A549 (cell line): ENCODE results near the gene CADPS2. TPM values are rescaled to one million over a fixed set of nuclear protein-coding genes. Genes with fewer than 3 reads are reported as not detected.

ENCODE experiments used
- ATAC-seq, 2 experiments: fragments of 200-7000 bp in 1 of 2; fragments of >200 bp in 1 of 2; cut with Nextera tagmentation in 1 of 2; cut with Tn5 transposase in 1 of 2; 3 replicates each; pipeline versions ENCODE4 v1.8.0 to v1.9.1; 2018 to 2020; ENCODE audit warnings: mild to moderate bottlenecking in 1 of 2, moderate library complexity in 1 of 2
- CTCF ChIA-PET: fragments of 300-600 bp; sonication (Branson Sonifier 250); formaldehyde crosslinking; extraction: SDS; loops from one replicate; lab custom pipeline; 2021; ENCODE audit warnings: antibody characterized with exemption, inconsistent platforms; lab: Yijun Ruan, JAX
- POLR2A ChIA-PET: fragments of 350-600 bp; formaldehyde crosslinking; extraction: SDS; loops from one replicate; lab custom pipeline; 2021; ENCODE audit warnings: antibody characterized with exemption, inconsistent platforms; lab: Yijun Ruan, JAX
- DNase-seq, 2 experiments: peaks; one replicate each; pipeline versions ENCODE4 v3.0.0 to v3.0.0-alpha.2; 2011 to 2016; ENCODE audit warnings: low read depth in 1 of 2, low spot score in 1 of 2
- FAIRE-seq: peaks from 2 replicates; lab custom pipeline; 2011; peaks lifted over from hg19 to GRCh38; lab: Jason Lieb, UNC
- H3K27ac ChIP-seq, 2 experiments: fragments of >200 bp; sonication (Bioruptor Twin); formaldehyde crosslinking; 3 replicates each; pipeline ENCODE4 v1.5.1; 2016 to 2017
- H3K4me1 ChIP-seq: fragments of >200 bp; sonication (Bioruptor Twin); formaldehyde crosslinking; 3 replicates; pipeline ENCODE4 v1.6.1; 2016
- H3K4me2 ChIP-seq: fragments of >200 bp; sonication (Bioruptor Twin); formaldehyde crosslinking; 3 replicates; pipeline ENCODE4 v1.6.1; 2016
- H3K4me3 ChIP-seq: fragments of >200 bp; sonication (Bioruptor Twin); formaldehyde crosslinking; 3 replicates; pipeline ENCODE4 v1.5.1; 2016
- H3K9me3 ChIP-seq: fragments of >200 bp; sonication (Bioruptor Twin); formaldehyde crosslinking; 3 replicates; pipeline ENCODE4 v1.6.1; 2016
- CHD2 ChIP-seq: fragments of 150-350 bp; IDR thresholded peaks from 2 replicates; pipeline ENCODE4 v1.6.1; 2014; ENCODE audit warnings: low read length; ENCODE audit not compliant: partially characterized antibody
- CHD4 ChIP-seq: fragments of 200-600 bp; sonication (generic); IDR thresholded peaks from 2 replicates; pipeline ENCODE4 v1.6.1; 2016; ENCODE audit warnings: antibody characterized with exemption, mild to moderate bottlenecking, borderline replicate concordance
- EHMT2 ChIP-seq: fragments of 200-600 bp; sonication (generic); IDR thresholded peaks from 2 replicates; pipeline ENCODE4 v1.6.1; 2016; ENCODE audit warnings: antibody characterized with exemption, low read depth, mild to moderate bottlenecking, moderate library complexity
- ELK1 ChIP-seq: fragments of 150-350 bp; IDR thresholded peaks from 2 replicates; pipeline ENCODE4 v1.6.1; 2014; ENCODE audit warnings: low read depth, mild to moderate bottlenecking, low read length
- FOSL2 ChIP-seq, 2 experiments: fragments of 450-650 bp in 1 of 2; fragments of >200 bp in 1 of 2; sonication (Bioruptor Twin) in 1 of 2; formaldehyde crosslinking; IDR thresholded peaks; 2 replicates each; pipeline versions ENCODE4 v1.5.0 to v1.6.1; 2016 to 2020; ENCODE audit warnings: mild to moderate bottlenecking in 1 of 2, moderate library complexity in 1 of 2
- HDAC2 ChIP-seq: fragments of 200-600 bp; sonication (generic); IDR thresholded peaks from 2 replicates; pipeline ENCODE4 v1.6.1; 2016
- JUN ChIP-seq, 2 experiments: fragments of >200 bp; sonication (Bioruptor Twin); formaldehyde crosslinking; IDR thresholded peaks; 2 replicates in 1 of 2; 3 replicates in 1 of 2; pipeline ENCODE4 v1.6.1; 2016 to 2017
- KDM1A ChIP-seq: fragments of 200-600 bp; sonication (generic); IDR thresholded peaks from 2 replicates; pipeline ENCODE4 v1.6.1; 2016; ENCODE audit warnings: low read depth, mild to moderate bottlenecking
- MYC ChIP-seq: IDR thresholded peaks from 2 replicates; pipeline ENCODE4 v1.6.1; 2012; ENCODE audit warnings: mild to moderate bottlenecking, inconsistent platforms, low read length, improper control_type of control experiment, borderline replicate concordance
- NFE2L2 ChIP-seq: fragments of 150-350 bp; conservative IDR thresholded peaks from 2 replicates; pipeline ENCODE4 v1.6.1; 2014; ENCODE audit warnings: low read length
- PHF8 ChIP-seq: fragments of 200-600 bp; sonication (generic); IDR thresholded peaks from 2 replicates; pipeline ENCODE4 v1.6.1; 2016; ENCODE audit warnings: low read depth, mild to moderate bottlenecking, antibody characterized with exemption, moderate library complexity, borderline replicate concordance
- POLR2AphosphoS2 ChIP-seq: conservative IDR thresholded peaks from 2 replicates; pipeline ENCODE4 v1.6.1; 2012; ENCODE audit warnings: low read length, improper control_type of control experiment, inconsistent platforms
- RARB ChIP-seq: fragments of 250-450 bp; sonication (Bioruptor Pico); IDR thresholded peaks from 2 replicates; pipeline ENCODE4 v1.8.0; 2021; ENCODE audit warnings: mild to moderate bottlenecking, moderate library complexity
- REST ChIP-seq: fragments of 200-600 bp; sonication (generic); IDR thresholded peaks from 2 replicates; pipeline ENCODE4 v1.6.1; 2016; ENCODE audit warnings: antibody characterized with exemption, mild to moderate bottlenecking, moderate library complexity
- RFX5 ChIP-seq: fragments of 450-650 bp; IDR thresholded peaks from 2 replicates; pipeline ENCODE4 v1.7.1; 2014; ENCODE audit warnings: antibody characterized with exemption, mild to moderate bottlenecking, moderate library complexity
- SREBF2 ChIP-seq: fragments of 450-650 bp; IDR thresholded peaks from 2 replicates; pipeline ENCODE4 v1.6.1; 2014; ENCODE audit warnings: mild to moderate bottlenecking, moderate library complexity
- TFCP2L1 ChIP-seq: fragments of 250-450 bp; sonication (Bioruptor Pico); IDR thresholded peaks from 2 replicates; pipeline ENCODE4 v1.5.0; 2021; ENCODE audit warnings: mild to moderate bottlenecking
- USF2 ChIP-seq: fragments of 450-650 bp; IDR thresholded peaks from 2 replicates; pipeline ENCODE4 v1.6.1; 2014; ENCODE audit warnings: antibody characterized with exemption
- ZC3H11A ChIP-seq: fragments of 450-650 bp; IDR thresholded peaks from 2 replicates; pipeline ENCODE4 v1.6.1; 2014; ENCODE audit warnings: antibody characterized with exemption, mild to moderate bottlenecking
- ZFP36 ChIP-seq: fragments of 450-650 bp; IDR thresholded peaks from 2 replicates; pipeline ENCODE4 v1.6.1; 2014; ENCODE audit warnings: borderline replicate concordance; ENCODE audit not compliant: partially characterized antibody
- ZNF302 ChIP-seq: fragments of 250-450 bp; sonication (Bioruptor Pico); IDR thresholded peaks from 2 replicates; pipeline ENCODE4 v1.9.0; 2021; ENCODE audit warnings: inconsistent platforms, mild to moderate bottlenecking, moderate library complexity
- WGBS: methylation state at CpG from one replicate; pipeline ENCODE4 v1.1.6; 2017; ENCODE audit errors: missing lambda C conversion rate; 5-methylcytosine and 5-hydroxymethylcytosine counted together
- polyA plus RNA-seq, 4 experiments: library from polyadenylated mRNA; depleted of rRNA in 3 of 4; stranded (reverse); fragments of >200 nt; fragmentation: RNase III in 1 of 4; extraction: RNeasy Plus Mini Kit Qiagen cat#74134 plus additional on column Dnase treatment in 1 of 4; gene quantifications; 2 replicates in 3 of 4; 3 replicates in 1 of 4; pipeline ENCODE4 v1.2.3, GENCODE V29; 2011 to 2017
- TF ChIP-seq, protein P1 (sequence below): fragments of 250-450 bp; sonication (Bioruptor Pico); IDR thresholded peaks from 2 replicates; pipeline ENCODE4 v1.5.0; 2021; ENCODE audit warnings: mild to moderate bottlenecking, moderate library complexity, borderline replicate concordance

CADPS2 gene
- polyA plus RNA-seq, 2 of the 4 experiments (the other 2 are of a cell fraction) = 0.04 to 0.10 TPM

DNA sequence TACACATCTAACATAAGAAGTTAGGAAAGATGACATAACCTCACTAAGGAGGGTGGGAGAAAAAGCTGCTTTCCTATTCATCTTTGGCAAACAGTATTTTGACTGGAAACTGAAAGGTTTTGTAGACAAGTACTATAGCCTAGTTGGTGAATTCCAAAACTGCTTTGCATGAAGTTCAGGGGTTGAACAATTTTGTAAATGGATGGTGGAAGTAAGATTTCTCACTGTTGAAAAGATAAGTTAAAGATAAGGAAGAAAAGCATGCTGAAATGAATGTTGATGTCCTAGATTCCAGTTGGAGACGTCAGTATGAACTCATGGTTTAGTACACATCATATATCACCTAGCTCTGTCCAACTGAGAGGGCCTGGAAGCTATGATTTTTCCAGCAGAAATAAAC is 422.6 kb downstream of the CADPS2 start (continued):
- TF ChIP-seq ZC3H11A (no peak), MYC (no peak), JUN (IDR thresholded peaks at IDR 0.05) (no peak), CHD4 (no peak), PHF8 (no peak), ELK1 (no peak), POLR2AphosphoS2 (no peak)
- TF ChIP-seq, all 56 proteins: peak for 0

DNA sequence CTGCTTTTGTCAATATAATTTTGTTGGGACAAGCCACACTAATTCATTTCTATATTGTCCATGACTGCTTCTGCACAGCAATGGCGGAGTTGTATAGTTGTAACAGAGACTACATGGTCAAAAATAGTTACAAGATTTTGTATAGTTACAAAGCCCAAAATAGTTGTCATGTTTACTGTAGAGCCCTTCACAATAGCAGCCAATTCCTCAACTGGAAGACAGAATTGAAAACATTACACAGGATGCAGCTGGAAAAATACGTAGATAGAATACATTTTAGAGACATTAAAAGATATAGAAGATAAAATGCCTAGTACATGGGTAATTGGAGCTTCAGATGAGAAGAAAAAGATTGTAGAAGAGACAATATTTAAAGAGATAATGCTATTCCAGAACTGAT is 425.3 kb downstream of the CADPS2 start:
- ChIA-PET POLR2A (no interaction called here), CTCF (no interaction called here)
- no peak overlapping the region for H3K4me2 ChIP-seq
- FAIRE-seq = no peak
- no peak for ATAC-seq
- no peak overlapping the region for H3K4me3 ChIP-seq
- TF ChIP-seq REST (no peak), TFCP2L1 (CRISPR knock-in tag) (no peak), USF2 (no peak), CHD2 (no peak), HDAC2 (no peak), SREBF2 (no peak), EHMT2 (no peak), JUN (IDR thresholded peaks at IDR 0.05) (no peak), RARB (no peak), NFE2L2 (no peak), ZNF302 (CRISPR knock-in tag) (no peak), KDM1A (no peak), RFX5 (no peak), ZFP36 (no peak), FOSL2 (IDR thresholded peaks at IDR 0.05) (no peak), FOSL2 (CRISPR knock-in tag; IDR thresholded peaks at IDR 0.05) (no peak)
- TF ChIP-seq, protein P1, sequence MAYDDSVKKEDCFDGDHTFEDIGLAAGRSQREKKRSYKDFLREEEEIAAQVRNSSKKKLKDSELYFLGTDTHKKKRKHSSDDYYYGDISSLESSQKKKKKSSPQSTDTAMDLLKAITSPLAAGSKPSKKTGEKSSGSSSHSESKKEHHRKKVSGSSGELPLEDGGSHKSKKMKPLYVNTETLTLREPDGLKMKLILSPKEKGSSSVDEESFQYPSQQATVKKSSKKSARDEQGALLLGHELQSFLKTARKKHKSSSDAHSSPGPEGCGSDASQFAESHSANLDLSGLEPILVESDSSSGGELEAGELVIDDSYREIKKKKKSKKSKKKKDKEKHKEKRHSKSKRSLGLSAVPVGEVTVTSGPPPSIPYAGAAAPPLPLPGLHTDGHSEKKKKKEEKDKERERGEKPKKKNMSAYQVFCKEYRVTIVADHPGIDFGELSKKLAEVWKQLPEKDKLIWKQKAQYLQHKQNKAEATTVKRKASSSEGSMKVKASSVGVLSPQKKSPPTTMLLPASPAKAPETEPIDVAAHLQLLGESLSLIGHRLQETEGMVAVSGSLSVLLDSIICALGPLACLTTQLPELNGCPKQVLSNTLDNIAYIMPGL = no peak
- H3K9me3 ChIP-seq = no peaks in the 10 kb centered on the region
- H3K4me1 ChIP-seq = no peaks in the 10 kb centered on the region
- DNase-seq = no peak
- H3K27ac ChIP-seq = no peak overlapping the region
- 3% methylated on average over 2 of the region's 2 CpGs for WGBS
